ENCODE data around the gene RPL36. TPM values are rescaled to one million over a fixed set of nuclear protein-coding genes. Genes with fewer than 3 reads are reported as not detected.

The RPL36 gene
- total and polyA plus RNA-seq, 9 of the 15 experiments (the other 6 are each of a cell fraction or from before 2014, with no cell fraction given), result 350 to 3,412 (median 1,507) TPM

DNA sequence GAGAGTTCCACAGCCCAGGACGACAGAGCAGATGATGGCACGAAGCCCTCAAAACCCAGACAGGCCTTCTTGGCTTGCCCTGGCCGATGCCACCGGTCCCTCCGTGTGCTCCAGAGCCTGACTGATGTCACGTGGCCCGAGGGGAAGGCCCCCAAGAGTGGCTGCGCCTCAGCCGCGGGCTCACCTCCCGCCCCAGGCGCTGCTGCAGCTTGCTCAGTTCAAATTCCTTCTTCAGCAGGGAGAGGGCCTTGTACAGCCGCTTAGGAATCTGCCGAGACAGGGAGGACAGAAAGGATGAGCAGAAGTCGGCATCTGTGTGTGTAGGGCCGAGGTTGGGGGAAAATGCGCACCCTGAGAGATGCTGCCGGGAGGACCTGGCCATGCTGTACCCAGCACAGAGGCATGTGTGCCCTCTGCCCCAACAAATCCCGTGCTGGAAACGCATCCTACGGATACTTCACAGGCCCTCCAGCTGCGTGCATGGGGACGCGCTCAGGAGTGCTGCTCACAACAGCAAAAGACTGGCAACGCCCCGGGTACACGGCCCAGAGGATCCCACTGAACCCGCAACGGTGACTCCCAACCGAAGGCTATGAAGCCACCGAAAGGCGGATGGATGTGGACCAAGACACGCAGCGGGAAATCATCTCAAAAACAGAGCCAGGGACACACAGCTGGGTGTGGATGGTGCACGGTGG, 16.9 kb downstream of the RPL36 start (continued):
- TF ChIP-seq, protein P1, sequence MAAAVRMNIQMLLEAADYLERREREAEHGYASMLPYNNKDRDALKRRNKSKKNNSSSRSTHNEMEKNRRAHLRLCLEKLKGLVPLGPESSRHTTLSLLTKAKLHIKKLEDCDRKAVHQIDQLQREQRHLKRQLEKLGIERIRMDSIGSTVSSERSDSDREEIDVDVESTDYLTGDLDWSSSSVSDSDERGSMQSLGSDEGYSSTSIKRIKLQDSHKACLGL (CRISPR knock-in tag; IDR thresholded peaks at IDR 0.05; ENCODE audit: borderline replicate concordance, poor library complexity, severe bottlenecking), result no peak
- TF ChIP-seq CBX1 (IDR thresholded peaks at IDR 0.05; ENCODE audit: low read depth), result no peak
- 0 out of 2 replicates have a peak, but pooled peaks have one; percentile 30 for TF ChIP-seq MYNN (IDR thresholded peaks at IDR 0.05)
- no peak for TF ChIP-seq MYNN (CRISPR knock-in tag; IDR thresholded peaks at IDR 0.05)
- no peak for TF ChIP-seq JUN (IDR thresholded peaks at IDR 0.05; ENCODE audit: borderline replicate concordance, low read depth, low read length)
- TF ChIP-seq JUN (CRISPR knock-in tag; IDR thresholded peaks at IDR 0.05; ENCODE audit: borderline replicate concordance), result no peak
- TF ChIP-seq ZNF57 (CRISPR knock-in tag; IDR thresholded peaks at IDR 0.05), result no peak
- TF ChIP-seq POLR2B (IDR thresholded peaks at IDR 0.05; ENCODE audit: low read depth, partially characterized antibody), result peak; percentile 38

Measured in K562 (cell line).